K562 (cell line): Measurements from ENCODE around the gene LPCAT1.

Experiments used
- EP300 ChIP-seq: IDR thresholded peaks from 2 replicates; pipeline ENCODE4 v1.6.1; 2012; ENCODE audit warnings: low read length, improper control_type of control experiment
- FOXM1 ChIP-seq, 2 experiments: fragments of 450-650 bp in 1 of 2; sonication (generic) in 1 of 2; formaldehyde crosslinking in 1 of 2; IDR thresholded peaks; 2 replicates each; pipeline versions ENCODE4 v1.6.1 to v1.9.0; 2017 to 2022; ENCODE audit warnings: low read depth in 2 of 2, mild to moderate bottlenecking in 2 of 2, missing genetic modification reagents in 1 of 2, moderate library complexity in 1 of 2
- GTF2A2 ChIP-seq: IDR thresholded peaks from 2 replicates; pipeline ENCODE4 v1.6.1; 2016; ENCODE audit warnings: mild to moderate bottlenecking, missing genetic modification characterization, missing compliant biosample characterization
- JUN ChIP-seq, 2 experiments: sonication (generic) in 1 of 2; formaldehyde crosslinking in 1 of 2; IDR thresholded peaks; 2 replicates each; pipeline versions ENCODE4 v1.6.1 to v1.8.0; 2012 to 2022; ENCODE audit warnings: borderline replicate concordance in 2 of 2, mild to moderate bottlenecking in 2 of 2, improper control_type of control experiment in 1 of 2, low read depth in 1 of 2, low read length in 1 of 2, missing genetic modification reagents in 1 of 2
- NR3C1 ChIP-seq: sonication (generic); formaldehyde crosslinking; IDR thresholded peaks from 2 replicates; pipeline ENCODE4 v1.8.1; 2022; ENCODE audit warnings: missing genetic modification reagents
- POLR2A ChIP-seq: fragments of 450-650 bp; conservative IDR thresholded peaks from 2 replicates; pipeline ENCODE4 v1.6.1; 2016
- SAFB2 ChIP-seq: fragments of 200-400 bp; formaldehyde crosslinking; IDR thresholded peaks from 2 replicates; pipeline ENCODE4 v1.6.1; 2018; ENCODE audit warnings: borderline replicate concordance, low read length, low read depth, moderate library complexity; ENCODE audit not compliant: severe bottlenecking
- XRCC4 ChIP-seq: IDR thresholded peaks from one replicate; pipeline ENCODE4 v1.6.1; 2011; ENCODE audit not compliant: insufficient read depth, insufficient read length; ENCODE audit errors: extremely low read depth
- ZNF184 ChIP-seq: sonication (generic); formaldehyde crosslinking; IDR thresholded peaks from 2 replicates; pipeline ENCODE4 v1.5.0; 2020; ENCODE audit warnings: missing genetic modification reagents
- ZNF76 ChIP-seq: fragments of 250-450 bp; sonication (Bioruptor Pico); IDR thresholded peaks from 2 replicates; pipeline ENCODE4 v1.4.0; 2020; ENCODE audit warnings: mild to moderate bottlenecking, moderate library complexity, borderline replicate concordance
- TF ChIP-seq, protein P1 (sequence below): fragments of 200-800 bp; sonication (Bioruptor generic); IDR thresholded peaks from 2 replicates; pipeline ENCODE4 v1.6.1; 2017; ENCODE audit warnings: missing genetic modification characterization, missing compliant biosample characterization
- TF ChIP-seq, protein P2 (sequence below): fragments of 450-650 bp; formaldehyde crosslinking; IDR thresholded peaks from 2 replicates; pipeline ENCODE4 v1.4.0; 2022; ENCODE audit warnings: missing genetic modification characterization

DNA sequence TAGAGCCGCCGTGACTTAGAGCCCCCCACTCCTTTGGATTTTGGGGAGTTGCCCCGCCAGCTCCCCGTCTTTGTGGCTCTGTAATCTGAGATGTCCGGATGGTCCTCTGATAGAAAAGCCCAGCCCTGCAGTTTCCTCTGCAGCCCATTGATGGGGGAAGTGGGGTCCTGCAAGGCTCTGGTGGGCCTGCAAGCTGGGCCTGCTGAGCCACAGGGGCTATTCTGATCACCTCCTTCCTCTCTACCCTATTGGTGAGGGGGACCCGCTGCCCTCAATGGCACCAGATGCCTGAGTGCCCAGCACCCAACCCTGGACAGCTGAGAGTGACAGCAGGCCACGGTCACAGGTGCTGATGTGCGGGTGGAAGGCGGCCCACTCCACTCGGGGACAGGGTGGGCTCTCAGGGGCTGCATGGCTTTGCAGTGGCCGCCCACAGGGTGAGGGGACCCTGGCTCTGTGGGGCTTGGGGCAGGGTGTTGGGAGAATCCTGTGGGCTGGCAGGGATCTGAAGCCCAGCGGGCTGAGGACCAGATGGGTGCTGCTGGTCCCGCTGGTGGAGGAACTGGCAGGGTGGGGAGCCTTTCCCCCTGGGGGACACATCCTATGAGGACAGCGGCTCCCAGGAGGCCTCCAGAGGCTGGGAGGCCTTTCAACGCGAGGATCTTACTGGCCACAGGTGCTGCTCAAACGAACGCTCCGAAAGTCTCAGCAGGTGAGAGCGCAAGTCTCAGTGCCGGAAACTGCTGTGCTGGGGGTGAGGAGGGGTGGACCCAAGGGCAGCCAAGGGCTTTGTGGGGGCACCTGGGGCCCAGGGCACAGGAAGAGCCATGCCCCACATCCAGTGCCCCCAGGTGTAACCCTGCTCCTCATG lies 30.0 kb upstream of the LPCAT1 start:
- TF ChIP-seq NR3C1 (CRISPR knock-in tag) (no peak), POLR2A (no peak), EP300 (no peak), ZNF76 (CRISPR knock-in tag) (no peak), ZNF184 (CRISPR knock-in tag) (no peak), FOXM1 (IDR thresholded peaks at IDR 0.05; ENCODE audit: low read depth) (no peak), FOXM1 (CRISPR knock-in tag; IDR thresholded peaks at IDR 0.05; ENCODE audit: low read depth) (no peak), GTF2A2 (tag) (no peak), XRCC4 (no peak), JUN (IDR thresholded peaks at IDR 0.05; ENCODE audit: borderline replicate concordance, low read depth, low read length) (no peak), JUN (CRISPR knock-in tag; IDR thresholded peaks at IDR 0.05; ENCODE audit: borderline replicate concordance) (no peak), SAFB2 (no peak)
- TF ChIP-seq, protein P1, sequence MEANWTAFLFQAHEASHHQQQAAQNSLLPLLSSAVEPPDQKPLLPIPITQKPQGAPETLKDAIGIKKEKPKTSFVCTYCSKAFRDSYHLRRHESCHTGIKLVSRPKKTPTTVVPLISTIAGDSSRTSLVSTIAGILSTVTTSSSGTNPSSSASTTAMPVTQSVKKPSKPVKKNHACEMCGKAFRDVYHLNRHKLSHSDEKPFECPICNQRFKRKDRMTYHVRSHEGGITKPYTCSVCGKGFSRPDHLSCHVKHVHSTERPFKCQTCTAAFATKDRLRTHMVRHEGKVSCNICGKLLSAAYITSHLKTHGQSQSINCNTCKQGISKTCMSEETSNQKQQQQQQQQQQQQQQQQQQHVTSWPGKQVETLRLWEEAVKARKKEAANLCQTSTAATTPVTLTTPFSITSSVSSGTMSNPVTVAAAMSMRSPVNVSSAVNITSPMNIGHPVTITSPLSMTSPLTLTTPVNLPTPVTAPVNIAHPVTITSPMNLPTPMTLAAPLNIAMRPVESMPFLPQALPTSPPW (CRISPR knock-in tag) = no peak
- TF ChIP-seq, protein P2, sequence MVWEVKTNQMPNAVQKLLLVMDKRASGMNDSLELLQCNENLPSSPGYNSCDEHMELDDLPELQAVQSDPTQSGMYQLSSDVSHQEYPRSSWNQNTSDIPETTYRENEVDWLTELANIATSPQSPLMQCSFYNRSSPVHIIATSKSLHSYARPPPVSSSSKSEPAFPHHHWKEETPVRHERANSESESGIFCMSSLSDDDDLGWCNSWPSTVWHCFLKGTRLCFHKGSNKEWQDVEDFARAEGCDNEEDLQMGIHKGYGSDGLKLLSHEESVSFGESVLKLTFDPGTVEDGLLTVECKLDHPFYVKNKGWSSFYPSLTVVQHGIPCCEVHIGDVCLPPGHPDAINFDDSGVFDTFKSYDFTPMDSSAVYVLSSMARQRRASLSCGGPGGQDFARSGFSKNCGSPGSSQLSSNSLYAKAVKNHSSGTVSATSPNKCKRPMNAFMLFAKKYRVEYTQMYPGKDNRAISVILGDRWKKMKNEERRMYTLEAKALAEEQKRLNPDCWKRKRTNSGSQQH (CRISPR knock-in tag) = no peak
